WERI-Rb-1 (cell line): Measurements from ENCODE around the gene RARRES2.

Experiments
- DNase-seq: peaks from one replicate; pipeline ENCODE4 v3.0.0-alpha.2; 2020
- H3K27ac ChIP-seq: fragments of 250-450 bp; sonication (Bioruptor Pico); 2 replicates; pipeline ENCODE4 v1.5.1; 2020; ENCODE audit warnings: mild to moderate bottlenecking, moderate library complexity
- H3K27me3 ChIP-seq: fragments of 250-450 bp; sonication (Bioruptor Pico); 2 replicates; pipeline ENCODE4 v1.5.1; 2021; ENCODE audit warnings: mild to moderate bottlenecking, low read depth, moderate library complexity; ENCODE audit not compliant: insufficient read depth, severe bottlenecking
- H3K36me3 ChIP-seq: fragments of 250-450 bp; sonication (Bioruptor Pico); 2 replicates; pipeline ENCODE4 v1.5.1; 2020; ENCODE audit warnings: mild to moderate bottlenecking, moderate library complexity
- H3K4me3 ChIP-seq: 2 replicates; pipeline ENCODE4 v1.5.1; 2011; ENCODE audit warnings: low read depth, mild to moderate bottlenecking, control low read depth, low read length
- H3K9me3 ChIP-seq: fragments of 250-450 bp; sonication (Bioruptor Pico); 2 replicates; pipeline ENCODE4 v1.5.1; 2021; ENCODE audit warnings: mild to moderate bottlenecking, moderate library complexity; ENCODE audit not compliant: severe bottlenecking
- TF ChIP-seq, protein P1 (sequence below): IDR thresholded peaks from 2 replicates; pipeline ENCODE4 v1.5.1; 2011; ENCODE audit warnings: low read depth, mild to moderate bottlenecking, control low read depth, inconsistent platforms, low read length

The RARRES2 gene

DNA sequence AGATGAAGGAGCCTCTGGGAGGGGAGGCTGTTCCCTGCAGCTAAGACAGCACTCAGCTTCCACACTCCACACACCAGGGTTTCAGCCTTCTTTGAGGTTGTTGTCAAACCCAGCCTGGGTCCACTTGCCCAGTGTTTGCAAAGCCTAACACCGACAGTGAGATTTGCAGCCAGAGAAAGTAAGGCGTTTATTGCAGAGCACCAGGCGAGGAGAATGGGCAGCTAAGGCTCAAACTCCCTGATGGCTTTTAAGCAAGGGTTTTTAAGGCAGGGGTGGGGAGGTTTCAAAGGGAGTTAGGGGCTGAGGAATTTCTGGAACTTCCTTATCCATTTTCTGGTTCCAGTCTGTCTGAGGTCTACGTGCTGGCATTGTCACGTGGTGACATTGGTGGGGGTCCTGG, 33.0 kb upstream of the RARRES2 start:
- no peaks in the 10 kb centered on the region for H3K27me3 ChIP-seq
- TF ChIP-seq, protein P1, sequence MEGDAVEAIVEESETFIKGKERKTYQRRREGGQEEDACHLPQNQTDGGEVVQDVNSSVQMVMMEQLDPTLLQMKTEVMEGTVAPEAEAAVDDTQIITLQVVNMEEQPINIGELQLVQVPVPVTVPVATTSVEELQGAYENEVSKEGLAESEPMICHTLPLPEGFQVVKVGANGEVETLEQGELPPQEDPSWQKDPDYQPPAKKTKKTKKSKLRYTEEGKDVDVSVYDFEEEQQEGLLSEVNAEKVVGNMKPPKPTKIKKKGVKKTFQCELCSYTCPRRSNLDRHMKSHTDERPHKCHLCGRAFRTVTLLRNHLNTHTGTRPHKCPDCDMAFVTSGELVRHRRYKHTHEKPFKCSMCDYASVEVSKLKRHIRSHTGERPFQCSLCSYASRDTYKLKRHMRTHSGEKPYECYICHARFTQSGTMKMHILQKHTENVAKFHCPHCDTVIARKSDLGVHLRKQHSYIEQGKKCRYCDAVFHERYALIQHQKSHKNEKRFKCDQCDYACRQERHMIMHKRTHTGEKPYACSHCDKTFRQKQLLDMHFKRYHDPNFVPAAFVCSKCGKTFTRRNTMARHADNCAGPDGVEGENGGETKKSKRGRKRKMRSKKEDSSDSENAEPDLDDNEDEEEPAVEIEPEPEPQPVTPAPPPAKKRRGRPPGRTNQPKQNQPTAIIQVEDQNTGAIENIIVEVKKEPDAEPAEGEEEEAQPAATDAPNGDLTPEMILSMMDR: no peak
- H3K4me3 ChIP-seq: no peak overlapping the region
- no peak overlapping the region for H3K27ac ChIP-seq
- peaks cover 58% of the 10 kb centered on the region for H3K36me3 ChIP-seq
- DNase-seq: no peak
- no peaks in the 10 kb centered on the region for H3K9me3 ChIP-seq

- DNase-seq: no peak
- no peaks in the 10 kb centered on the region for H3K27me3 ChIP-seq
- TF ChIP-seq, protein P1: no peak
- no peak overlapping the region for H3K4me3 ChIP-seq
- no peaks in the 10 kb centered on the region for H3K9me3 ChIP-seq
- no peak overlapping the region for H3K27ac ChIP-seq
- peaks cover 63% of the 10 kb centered on the region for H3K36me3 ChIP-seq
Observed at GRCh38 chr7:150374026-150374425, 32.6 kb upstream of the RARRES2 start.

- no peak overlapping the region for H3K27ac ChIP-seq
- no peak for DNase-seq
- H3K36me3 ChIP-seq: peaks cover 64% of the 10 kb centered on the region
- no peaks in the 10 kb centered on the region for H3K9me3 ChIP-seq
- no peak overlapping the region for H3K4me3 ChIP-seq
- no peaks in the 10 kb centered on the region for H3K27me3 ChIP-seq
- TF ChIP-seq, protein P1: no peak
Observed at GRCh38 chr7:150373049-150373801, 31.8 kb upstream of the RARRES2 start.

GRCh38 chr7:150372271-150373048, 31.0 kb upstream of the RARRES2 start:
- DNase-seq: no peak
- Histone ChIP-seq H3K27ac (no peak overlapping the region), H3K36me3 (peaks cover 64% of the 10 kb centered on the region), H3K27me3 (no peaks in the 10 kb centered on the region), H3K4me3 (no peak overlapping the region), H3K9me3 (no peaks in the 10 kb centered on the region)
- TF ChIP-seq, protein P1: no peak

DNA sequence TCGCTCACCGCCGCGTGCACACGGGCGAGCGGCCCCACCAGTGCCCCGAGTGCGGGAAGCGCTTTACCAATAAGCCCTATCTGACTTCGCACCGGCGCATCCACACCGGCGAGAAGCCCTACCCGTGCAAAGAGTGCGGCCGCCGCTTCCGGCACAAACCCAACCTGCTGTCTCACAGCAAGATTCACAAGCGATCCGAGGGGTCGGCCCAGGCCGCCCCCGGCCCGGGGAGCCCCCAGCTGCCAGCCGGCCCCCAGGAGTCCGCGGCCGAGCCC, 30.5 kb upstream of the RARRES2 start:
- no peak for DNase-seq
- H3K27ac ChIP-seq: no peak overlapping the region
- no peaks in the 10 kb centered on the region for H3K27me3 ChIP-seq
- no peaks in the 10 kb centered on the region for H3K9me3 ChIP-seq
- TF ChIP-seq, protein P1: no peak
- H3K4me3 ChIP-seq: no peak overlapping the region
- H3K36me3 ChIP-seq: peaks cover 64% of the 10 kb centered on the region
